GM19397 (cell line): ENCODE measurements around the gene RNF44.
"Not testable (repeated sequence)": the region's sequence is repeated elsewhere in the genome, so short reads cannot be mapped to it uniquely, and the experiment has no call there.

Experiments used
- ATAC-seq: cut with Tn5 transposase; IDR thresholded peaks from one replicate; pipeline ENCODE4 v1.9.1; 2021; ENCODE audit warnings: mild to moderate bottlenecking, moderate library complexity; ENCODE audit not compliant: unreplicated experiment

The RNF44 gene

DNA sequence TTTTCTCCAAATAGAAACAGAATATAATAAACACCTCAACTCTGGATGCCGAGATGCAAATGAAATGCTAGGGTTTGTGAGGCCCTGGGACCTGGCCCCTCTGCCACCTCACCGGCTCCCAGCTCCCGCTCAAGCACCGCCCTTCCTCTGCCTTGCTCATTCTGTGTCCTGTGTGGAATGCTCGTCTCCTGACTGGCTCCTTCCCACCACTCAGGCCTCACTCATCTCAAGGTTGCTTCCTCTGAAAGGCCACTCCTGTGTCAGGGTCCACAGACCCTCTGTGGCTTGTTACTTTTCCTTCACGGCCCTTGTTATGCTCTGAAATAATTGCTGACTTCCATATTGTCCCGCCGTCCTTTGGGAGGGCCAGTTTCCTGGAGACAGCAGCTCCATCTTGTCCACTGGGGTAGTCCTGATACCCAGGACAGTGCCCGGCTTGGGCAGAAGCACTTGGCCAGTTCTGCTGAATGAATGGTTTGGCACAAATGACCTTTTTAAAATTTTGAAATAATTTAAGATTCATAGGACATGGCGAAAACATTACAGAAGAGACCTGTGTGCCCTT lies 15.4 kb downstream of the RNF44 start:
- ATAC-seq = no peak

DNA sequence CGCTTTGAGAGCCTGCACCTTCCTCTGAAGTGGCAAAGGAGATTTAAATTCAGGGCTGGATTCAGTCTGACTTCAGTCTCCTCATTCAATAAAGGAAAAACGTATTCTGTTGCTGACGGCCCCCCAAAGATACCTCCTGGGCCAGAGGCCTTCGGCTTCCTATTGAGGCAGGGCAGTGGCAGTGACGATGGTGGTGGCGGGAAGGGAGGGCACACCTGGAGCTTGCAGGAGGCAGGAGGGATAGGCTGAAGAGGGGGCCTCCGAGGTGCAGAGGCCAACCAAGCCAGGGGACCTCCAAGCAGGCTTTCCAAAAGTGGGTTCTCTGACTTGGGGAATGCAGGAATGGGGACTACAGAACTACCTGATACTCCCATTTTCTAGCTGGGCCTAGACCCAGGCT lies 15.9 kb downstream of the RNF44 start:
- ATAC-seq = no peak

DNA sequence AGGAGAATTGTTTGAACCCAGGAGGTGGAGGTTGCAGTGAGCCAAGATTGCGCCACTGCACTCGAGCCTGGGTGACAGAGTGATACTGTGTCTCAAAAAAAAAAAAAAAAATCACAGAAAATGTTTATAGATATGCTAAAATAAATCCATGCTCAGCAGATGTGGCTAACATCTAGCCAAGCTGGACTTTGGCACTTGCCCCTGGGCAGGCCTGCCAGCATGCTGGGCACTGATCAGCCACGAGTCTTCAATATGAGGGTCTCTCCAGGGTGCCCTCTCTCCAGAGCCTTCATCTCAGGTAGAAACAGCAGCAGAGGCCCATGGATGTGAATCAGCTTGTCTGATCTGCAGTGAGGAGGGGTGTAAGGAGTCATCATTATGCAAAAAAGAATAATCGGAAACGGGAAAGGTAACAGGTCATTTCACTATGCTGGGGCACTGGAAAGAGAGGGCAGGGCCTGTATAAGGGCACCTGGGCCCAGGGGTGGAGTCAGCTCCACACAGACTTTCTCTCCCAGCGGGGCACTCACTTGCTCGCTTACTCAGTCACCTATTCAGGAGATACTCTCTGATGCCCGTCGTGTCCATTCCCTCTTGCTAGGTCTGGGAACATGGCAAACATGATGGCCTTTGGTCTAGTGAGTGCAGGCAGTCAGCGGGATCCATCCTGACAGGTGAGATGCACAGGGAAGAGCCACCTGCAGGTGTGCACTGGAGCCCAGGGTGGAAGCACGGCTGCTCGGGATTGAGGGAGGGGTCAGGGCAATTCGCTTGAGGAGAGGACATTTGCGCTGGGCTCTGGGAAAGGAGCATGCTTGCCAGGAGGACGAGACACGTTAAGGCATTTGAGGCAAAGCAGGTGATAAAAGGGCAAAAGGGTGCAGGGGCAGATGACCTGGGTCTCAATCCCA lies 17.1 kb downstream of the RNF44 start:
- no peak for ATAC-seq

DNA sequence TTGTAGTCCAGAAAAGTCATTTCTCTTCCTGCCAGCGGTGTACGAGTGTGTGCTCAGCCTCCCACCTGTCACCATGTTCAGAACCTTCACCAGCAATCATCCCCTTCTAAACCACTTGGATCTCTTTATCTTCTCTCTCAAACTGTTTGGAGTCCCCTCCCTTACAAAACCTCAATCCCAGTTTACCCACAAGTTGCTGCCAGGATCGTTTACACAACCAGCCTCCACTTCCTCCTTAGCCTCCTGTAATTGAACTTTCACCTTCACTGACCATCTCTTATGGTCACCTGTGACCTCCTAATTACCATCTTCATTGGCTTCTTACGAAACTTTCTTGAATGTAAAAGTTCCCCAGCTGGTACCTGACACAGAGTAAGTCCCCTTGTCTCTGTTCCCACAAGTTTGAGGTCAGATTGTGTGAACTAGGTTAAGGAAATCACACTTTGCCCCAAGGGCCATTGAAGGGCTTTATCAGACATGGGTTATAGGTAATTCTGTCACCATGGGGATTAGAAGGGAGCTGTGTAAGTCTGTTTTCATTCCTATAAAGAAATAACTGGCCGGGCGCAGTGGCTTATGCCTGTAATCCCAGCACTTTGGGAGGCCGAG lies 20.0 kb downstream of the RNF44 start:
- ATAC-seq = no peak

DNA sequence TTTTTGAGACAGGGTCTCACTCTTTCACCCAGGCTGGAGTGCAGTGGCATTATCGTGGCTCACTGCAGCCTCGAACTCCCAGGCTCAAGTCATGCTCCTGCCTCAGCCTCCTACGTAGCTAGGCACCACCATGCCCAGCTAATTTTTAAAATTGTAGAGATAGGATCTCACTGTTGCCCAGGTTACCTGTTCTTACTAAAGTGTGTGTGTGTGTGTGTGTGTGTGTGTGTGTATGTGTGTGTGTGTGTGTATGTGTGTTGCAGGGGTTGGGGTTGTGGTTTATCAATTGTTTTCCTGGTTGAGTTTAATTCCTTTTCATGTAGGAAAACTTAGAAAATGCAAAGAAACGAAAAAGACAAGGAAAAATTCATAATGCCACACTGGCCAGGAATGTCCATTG lies 21.8 kb downstream of the RNF44 start:
- ATAC-seq = no peak

DNA sequence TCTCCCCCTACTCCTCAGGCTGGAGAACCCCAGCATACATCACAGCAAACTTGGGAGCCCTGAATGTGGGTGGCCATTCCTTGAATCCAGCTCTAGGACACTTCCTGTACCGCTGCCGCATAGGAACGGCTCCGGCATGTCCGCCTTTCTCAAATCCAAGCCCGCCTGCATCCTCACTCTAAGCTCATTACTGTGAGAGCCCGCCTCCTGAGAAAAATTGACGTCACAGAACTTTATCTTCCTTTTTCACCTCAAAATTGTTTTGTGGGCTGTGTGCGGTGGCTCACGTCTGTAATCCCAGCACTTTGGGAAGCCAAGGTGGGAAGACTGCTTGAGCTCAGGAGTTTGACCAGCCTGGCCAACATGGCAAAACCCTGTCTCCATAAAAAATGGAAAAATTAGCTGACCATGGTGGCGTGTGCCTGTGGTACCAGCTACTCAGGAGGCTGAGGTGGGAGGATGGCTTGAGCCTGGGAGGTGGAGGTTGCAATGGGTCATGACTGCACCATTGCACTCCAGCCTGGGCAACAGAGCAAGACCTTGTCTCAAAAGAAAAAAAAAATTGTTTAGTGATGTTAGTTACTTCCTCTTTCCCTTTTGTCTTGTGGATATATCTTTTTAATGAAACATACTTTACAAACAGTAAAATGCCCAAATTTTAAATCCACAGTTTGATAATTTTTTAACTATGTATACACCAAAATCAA lies 22.8 kb downstream of the RNF44 start:
- ATAC-seq = no peak

DNA sequence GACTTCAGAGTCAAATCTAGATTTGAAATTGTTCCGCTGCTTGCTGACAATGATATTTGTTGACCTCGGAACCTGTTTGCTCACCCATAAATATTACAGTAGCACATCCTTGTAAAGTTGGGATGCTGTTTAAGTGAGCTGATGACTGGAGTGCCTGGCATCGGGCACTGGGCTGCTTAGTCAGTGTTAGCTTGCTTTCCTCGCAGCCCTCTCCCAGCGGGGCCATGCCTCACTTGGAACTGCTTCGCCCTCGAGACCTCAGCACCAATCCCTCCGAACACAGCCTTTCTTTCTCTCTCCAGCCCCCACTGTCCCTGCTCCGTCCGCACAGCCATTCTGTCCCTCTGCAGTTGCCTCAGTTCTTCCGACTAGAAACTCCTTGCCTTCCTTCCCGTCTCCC lies 23.4 kb downstream of the RNF44 start:
- no peak for ATAC-seq

DNA sequence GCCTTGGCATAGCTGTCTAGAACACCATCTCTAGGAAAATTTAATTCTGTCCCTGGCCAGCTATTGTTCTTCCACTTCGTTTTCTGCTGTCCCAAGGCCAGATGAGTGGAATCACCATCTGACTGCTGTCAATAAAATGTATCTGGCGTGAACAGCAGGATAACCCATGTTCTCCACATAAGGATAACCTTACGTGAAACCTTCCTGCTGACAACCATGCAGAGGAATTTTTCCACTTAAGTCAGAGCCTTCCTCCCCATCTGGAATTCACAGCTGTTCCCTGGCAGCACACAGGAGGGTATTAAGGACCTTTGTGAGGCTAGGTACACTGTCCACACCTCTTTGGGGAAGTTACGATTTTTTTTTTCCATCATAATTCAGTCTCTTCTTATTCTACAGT lies 28.6 kb downstream of the RNF44 start:
- ATAC-seq = no peak

DNA sequence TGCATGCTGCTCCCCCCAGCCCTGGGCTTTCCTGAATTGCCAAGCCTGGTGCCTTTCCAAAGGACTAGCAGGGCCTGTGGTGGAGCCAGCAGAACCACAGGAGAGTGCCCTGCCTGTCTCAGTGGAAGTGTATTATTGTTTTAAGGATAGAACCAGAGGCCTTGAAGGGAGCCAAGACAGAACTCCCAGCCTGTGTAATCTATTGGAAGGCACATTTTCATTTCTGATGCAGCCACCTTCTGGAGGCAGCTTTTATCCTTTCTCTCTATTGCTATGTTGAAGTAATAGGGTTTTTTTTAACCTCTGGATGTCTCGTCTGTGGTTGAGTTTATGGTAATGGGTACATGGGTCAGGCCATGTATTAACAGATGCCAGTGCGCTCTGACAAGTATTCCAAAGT lies 29.3 kb downstream of the RNF44 start:
- no peak for ATAC-seq

DNA sequence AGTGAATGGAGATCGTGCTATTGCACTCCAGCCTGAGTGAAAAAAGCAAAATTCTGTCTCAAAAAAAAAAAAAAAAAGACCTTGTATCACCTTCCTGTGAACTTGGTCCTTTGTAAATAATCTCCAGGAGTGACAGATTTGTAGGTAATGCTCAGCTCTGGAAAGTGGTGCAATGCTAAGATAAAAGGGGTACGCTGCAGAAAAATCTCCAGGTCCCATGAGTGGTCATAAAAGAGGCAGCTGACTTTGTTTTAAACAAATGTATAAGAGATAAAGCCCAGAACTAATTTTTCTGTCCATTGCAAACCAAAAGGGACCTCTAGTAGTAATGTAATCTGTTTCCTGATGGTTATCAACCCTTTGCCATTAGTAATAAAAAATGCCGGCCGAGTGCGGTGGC lies 33.7 kb downstream of the RNF44 start:
- ATAC-seq = no peak

DNA sequence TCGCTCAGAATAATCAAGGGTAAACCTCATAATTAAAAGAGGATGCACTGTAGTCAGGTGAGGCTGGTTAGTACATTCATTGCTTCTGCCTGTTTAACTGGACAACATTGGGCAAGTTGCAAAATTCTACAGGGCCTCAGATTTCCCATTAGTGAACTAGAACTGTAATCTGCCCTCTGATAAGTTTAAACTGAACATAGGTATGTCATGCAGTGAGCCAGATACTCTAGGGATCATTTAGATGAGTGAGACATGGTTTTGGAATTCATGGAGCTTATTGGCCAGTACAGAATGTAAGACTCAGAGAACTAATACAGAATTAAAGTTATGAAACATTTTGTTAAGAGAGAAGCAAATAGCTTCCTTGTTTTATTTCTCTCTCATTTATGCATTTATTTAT lies 35.9 kb downstream of the RNF44 start:
- ATAC-seq = no peak

DNA sequence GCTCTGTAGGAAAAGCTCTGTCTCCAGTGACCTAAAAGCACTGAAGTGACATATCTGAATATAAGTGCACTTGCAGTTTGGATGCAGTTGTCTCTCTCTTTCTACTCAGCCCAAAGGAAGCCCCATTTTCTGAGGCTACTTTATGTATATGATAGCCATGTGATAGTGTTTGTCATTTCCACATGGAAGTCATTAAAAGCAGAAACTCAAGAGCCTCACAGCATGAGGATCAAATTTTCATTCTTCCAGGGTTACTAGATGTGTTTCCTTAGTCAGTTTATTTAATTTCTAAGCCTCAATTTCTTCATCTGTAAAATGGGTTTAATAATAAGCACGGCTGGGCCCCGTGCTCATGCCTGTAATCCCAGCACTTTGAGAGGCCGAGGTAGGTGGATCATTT lies 36.7 kb downstream of the RNF44 start:
- no peak for ATAC-seq

DNA sequence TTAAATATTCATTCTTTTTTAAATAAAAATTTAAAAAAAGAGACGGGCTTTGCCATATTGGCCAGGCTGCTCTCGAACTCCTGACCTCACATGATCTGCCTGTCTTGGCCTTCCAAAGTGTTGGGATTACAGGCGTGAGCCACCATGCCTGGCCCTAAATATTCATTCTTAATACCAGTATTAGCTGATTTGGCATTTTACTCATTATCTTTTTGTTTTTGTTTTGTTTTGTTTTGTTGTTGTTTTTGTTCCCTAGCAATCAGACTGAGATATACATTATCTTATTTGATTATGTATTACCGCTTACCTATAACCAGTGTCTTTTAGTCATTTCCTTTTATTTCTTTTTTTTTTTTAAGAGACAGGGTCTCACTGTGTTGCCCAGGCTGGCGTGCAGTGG lies 37.9 kb downstream of the RNF44 start:
- no peak for ATAC-seq

DNA sequence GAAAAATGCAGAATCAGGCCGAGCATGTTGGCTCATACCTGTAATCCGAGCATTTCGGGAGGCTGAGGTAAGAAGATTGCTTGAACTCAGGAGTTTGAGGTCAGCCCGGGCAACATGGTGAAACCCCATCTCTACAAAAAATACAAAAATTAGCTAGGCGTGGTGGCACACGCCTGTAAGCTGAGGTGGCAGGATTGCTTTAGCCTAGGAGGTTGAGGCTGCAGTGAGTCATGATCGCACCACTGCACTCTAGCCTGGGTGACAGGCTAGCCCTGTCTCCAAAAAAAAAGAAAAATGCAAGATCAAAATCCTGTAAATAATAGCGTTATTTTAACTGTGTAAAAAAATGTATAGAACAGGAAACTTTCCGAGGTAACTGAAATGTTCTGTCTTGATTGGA lies 39.4 kb downstream of the RNF44 start:
- ATAC-seq = no peak

DNA sequence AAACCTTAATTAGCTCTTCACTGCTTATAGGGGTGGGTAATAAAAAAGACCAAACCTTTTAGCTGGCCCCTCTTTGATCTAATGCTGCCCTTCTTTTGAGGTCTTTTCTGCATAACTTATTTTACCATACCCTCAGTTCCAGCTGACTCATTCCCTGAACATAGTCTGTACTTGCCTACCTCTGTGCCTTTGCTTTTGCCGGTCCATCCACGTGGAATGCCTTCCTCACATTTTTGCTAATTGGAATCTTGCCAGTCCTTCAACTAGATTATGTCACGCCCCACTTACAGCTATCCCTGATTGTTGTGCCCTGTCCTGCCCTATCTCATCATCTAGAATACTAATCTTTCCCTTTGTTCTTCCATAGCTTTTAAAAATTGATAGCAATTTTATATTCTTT lies 44.8 kb downstream of the RNF44 start:
- ATAC-seq = no peak

DNA sequence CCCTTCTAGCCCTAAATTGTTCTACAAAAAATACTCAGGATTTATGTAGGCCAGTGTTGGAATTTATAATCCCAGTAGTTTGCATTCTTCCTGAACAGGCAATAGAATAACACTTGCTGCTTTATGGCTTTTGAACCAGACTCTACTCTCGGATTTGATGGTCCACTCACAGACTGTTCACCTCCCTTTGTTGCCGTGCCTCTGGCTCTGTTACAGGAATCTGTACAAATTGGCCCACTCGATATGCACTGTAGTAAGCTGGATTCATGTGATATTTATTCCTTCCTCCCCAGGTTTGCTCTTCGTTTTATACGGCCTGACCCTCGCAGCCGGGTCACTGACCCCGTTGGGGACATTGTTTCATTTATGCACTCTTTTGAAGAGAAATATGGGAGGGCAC lies 45.3 kb downstream of the RNF44 start:
- no peak for ATAC-seq

DNA sequence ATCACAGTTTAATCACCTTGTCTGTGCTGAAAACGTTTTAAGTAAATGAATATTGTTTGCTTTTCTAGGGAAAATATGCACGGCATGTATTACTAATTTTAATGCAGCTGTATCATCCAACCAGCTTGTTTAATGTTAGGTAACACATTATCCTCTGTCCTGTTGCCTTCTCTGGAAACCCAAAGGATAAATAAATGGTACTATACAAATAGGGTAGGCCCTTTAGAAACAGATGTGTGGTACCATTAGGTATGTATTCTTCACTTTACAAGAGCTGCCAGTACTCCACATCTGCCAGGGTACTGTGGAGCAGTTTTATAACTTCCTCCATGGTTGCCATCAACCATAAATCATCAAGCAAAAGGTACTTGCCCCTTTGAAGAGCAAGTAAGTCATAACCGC lies 46.1 kb downstream of the RNF44 start:
- no peak for ATAC-seq

DNA sequence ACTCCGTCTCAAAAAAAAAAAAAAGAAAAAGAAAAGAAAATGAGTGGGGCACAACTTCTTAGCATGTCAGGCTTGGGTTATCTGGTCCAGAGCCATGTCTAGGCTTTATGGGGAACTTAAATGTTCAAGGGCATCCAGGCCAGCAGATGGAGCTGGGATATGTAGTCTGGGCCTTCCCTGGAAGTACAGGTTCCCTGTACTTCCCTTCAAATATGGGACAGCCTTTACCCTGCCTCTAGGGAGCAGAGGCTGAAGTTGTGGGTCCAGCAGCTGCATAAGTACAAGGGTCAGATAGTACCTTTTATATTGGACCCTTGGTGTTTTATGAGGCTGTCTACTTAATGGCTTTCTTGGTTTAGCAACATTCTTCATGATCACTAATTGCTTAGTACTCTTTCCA lies 46.9 kb downstream of the RNF44 start:
- ATAC-seq = no peak

DNA sequence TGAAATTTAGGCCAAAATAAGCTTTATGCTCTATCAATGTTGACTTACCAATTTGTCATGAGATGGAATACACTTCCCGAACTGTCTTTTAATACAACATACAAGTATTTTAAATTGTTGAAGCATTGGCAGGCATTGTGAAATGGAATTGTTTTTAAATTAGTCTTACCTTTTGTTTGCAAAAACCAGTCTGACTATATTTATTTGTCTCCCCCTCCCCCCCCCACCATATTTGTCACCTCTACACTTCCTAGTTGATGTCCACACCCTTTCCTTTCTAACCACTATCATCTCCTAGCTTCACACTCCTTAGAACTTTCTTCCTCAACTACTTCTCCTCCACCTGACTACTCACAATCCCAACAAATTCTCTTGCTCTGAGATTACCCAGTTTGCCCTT lies 48.1 kb downstream of the RNF44 start:
- ATAC-seq = no peak

DNA sequence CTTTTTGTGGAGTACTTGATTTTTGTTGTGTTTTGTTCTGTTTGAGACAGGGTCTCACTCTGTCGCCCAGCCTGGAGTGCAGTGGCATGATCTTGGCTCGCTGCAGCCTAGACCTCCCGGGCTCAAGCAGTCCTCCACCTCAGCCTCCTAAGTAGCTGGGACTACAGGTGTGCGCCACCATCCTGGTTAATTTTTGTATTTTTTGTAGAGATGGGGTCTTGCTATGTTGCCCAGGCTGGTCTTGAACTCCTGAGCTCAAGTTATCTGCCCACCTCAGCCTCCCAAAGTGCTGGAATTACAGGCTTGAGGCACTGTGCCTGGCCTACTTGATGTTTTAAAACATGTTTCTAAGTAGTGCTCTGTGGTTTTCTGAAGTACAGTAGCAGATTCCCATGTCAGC lies 50.0 kb downstream of the RNF44 start:
- not testable (repeated sequence) for ATAC-seq

DNA sequence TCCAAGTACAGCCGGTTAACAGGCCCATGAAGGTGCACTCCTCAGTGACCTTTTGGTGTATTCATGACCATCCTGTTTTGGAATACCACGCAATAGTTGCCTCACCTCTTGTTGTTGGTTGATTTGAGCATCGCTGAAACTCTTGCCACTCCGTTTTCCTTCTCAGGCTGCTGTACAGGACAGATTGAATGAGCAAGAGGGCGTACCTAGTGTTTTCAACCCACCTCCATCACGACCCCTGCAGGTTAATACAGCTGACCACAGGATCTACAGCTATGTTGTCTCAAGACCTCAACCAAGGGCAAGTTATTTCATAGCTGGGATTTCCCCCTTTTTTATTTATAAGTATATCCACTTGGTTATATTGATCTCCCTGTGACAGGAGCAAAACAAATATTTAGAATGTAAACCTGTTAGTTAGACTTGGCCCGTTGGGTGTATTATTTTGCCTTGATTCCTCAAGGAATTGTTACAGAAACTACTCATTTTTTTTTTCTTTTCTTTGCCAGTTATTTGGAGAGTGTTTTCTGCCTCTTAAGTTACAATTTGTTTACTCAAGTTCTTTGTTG lies 50.9 kb downstream of the RNF44 start:
- no peak for ATAC-seq
